Measurements from ENCODE around the gene GSPT2.
"Not testable (repeated sequence)": the region's sequence is repeated elsewhere in the genome, so short reads cannot be mapped to it uniquely, and the experiment has no call there.

Gene GSPT2

DNA sequence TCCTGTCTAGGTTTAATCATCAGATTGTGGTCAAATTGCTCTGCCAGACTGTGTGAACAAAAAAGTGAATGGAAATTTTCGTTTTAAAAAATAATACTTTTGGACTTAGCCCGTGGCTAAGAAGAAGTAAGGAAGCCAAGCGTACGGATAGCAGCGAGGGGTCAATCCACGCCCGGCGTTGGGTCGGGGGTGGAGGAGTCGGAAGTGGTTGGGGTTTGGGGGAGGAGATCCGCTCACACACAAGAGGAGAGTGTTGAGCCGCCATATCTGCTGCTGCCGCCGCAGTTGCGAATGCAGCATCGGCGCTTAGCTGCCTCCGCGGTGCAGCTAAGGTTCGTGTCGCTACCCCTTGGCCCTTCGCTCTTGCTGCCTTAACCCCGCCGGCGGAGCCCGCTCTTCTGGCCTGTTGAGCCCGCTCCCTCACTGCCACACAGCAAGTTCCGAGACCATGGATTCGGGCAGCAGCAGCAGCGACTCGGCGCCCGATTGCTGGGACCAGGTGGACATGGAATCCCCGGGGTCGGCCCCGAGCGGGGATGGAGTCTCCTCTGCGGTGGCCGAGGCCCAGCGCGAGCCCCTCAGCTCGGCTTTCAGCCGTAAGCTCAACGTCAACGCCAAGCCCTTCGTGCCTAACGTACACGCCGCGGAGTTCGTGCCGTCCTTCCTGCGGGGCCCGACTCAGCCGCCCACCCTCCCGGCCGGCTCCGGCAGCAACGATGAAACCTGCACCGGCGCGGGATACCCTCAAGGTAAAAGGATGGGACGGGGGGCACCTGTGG lies at the start of gene GSPT2:
GSPT2 (plus strand) TSS at position 264 of the 779 bp plus-strand sequence; CDS start at position 449, 185 bp downstream.
- peak; percentile 5 for DNase-seq (ENCODE audit: low read depth)

GRCh38 chrX:51694254-51694653 lies 49.0 kb upstream of the GSPT2 start:
- DNase-seq (ENCODE audit: low read depth), result no peak

DNA sequence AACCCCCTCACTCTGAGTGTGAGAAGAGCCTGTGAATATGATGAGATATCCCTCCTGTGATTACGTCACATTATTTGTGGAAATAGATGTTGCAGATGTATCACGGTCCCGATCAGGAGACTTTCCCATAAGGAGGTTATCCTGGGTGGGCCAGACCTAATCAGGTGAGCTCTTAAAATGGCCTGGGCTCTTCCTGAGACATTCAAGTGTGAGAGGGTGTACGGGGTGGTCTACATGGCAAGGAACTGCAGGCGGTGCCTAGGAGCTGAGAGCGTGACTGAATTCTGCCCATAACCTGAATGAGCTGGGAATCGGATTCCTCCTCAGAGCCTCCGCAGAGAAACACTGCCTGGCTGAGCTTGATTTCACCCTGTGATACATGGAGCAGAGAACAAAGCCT lies 45.8 kb upstream of the GSPT2 start:
- DNase-seq (ENCODE audit: low read depth), result no peak

DNA sequence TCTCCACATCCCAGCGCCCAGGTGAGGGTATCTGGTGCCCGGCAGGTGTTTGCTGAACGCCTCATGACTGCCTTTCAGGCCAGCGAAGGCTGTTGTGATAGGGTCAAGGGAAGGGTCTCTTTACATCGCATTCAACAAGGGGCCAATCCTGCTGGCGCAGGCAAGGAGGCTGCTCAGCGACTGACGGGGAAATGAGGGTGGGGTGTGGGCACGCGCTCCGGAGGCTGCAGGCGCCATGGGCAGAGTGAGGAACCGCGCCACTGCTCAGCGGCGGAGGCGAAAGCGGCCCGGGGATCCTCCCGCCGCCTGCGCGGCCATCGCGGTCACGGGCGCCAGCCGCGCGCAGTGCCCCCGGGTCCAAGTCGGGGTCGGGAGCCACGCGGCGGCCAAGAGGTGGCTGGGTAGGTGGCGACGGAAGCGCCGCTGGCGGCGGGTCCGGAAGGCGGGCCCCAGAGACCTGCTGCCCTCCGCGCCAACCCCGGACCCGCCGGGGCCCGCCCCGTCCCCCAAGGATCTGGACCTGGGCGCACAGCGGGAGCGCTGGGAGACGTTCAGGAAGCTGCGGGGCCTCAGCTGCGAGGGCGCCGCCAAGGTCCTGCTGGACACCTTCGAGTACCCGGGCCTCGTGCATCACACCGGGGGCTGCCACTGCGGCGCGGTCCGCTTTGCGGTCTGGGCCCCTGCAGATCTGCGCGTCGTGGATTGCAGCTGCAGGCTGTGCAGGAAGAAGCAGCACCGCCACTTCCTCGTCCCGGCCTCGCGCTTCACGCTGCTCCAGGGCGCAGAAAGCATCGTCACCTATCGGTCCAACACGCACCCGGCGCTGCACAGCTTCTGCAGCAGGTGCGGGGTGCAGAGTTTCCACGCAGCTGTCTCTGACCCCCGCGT lies 32.7 kb upstream of the GSPT2 start, which contains the start of gene CENPVL1:
CENPVL1 (plus strand) TSS at position 236 of the 888 bp plus-strand sequence; CDS start at position 236, 0 bp downstream.
- not testable (repeated sequence) for DNase-seq (ENCODE audit: low read depth)

DNA sequence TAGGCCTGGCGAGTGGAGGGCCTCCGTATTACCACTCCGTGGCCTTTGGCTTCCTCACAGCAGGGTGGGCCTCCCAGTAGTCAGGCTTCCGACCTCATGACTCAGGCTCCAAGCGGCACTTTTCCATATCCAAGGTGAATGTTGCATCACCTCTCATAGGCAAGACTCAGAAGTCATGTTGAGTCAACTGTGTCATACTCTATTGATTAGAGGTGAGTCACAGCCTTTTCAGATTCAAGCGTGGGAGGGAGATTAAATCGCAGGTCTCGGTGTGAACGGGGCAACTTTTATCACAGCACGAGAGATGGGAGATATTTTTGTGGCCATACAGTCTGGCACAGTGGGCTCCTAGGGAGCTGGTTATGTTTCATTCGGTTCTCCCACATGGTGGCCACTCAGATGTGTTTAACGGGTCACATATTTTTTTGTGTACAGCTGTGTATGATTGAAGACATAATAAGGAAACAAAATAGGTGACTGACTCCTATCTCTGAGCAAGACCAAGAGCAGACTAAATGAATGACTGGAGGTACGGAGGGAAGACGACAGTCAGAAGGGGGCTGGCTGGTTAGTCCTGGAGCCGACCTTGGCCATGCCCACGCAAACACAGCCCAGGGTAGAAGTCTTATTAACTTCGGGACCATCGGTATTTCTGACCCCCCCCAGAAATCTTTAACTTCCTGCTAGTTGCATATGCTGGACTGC lies 30.1 kb upstream of the GSPT2 start:
- DNase-seq (ENCODE audit: low read depth), result not testable (repeated sequence)

DNA sequence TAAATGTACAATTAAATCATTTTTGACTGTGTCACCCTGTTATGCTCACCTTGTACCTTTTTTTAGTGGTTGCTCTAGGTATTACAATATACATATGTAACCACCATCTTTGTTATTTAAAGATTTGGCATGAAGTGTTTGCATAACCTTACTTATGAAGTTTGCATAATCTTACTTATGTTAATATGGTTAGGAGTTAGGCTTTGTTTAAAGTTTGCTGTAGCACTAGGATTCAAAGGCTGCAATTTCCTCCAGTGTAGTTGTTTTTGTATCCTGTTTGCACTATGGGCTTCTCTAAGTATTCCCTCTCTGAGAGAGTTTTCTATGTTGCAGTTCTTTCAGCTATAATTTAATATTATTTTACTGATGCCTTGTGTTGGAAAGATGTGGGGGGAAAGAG lies 15.0 kb upstream of the GSPT2 start:
- no peak for DNase-seq (ENCODE audit: low read depth)

- no peak for DNase-seq (ENCODE audit: low read depth)
Measured at GRCh38 chrX:51737091-51737490, 6.2 kb upstream of the GSPT2 start.

DNA sequence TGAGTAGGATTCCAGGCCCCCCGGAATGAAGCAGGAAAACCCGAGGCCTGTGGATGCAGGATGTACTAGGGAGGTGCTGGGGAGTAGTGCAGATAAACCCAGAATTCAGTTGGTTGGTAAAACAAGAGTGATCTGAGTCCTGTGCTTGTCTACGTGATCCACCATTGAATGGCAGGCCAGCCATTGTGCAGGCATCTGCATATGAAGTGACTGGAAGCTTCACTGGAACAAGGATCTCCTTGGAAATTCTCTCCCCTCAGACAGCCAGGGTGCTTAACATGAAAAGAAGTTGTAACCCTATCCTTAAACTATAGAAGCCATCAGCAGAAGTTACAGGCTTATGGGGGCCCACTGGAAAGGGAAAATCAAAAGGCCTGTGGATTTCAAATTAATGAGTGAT lies 656 bp upstream of the GSPT2 start:
- no peak for DNase-seq (ENCODE audit: low read depth)

- DNase-seq (ENCODE audit: low read depth), result no peak
Measured at GRCh38 chrX:51747671-51748070, 4.4 kb downstream of the GSPT2 start.

- no peak for DNase-seq (ENCODE audit: low read depth)
Measured at GRCh38 chrX:51759055-51759839, 16.0 kb downstream of the GSPT2 start.

- no peak for DNase-seq (ENCODE audit: low read depth)
Measured at GRCh38 chrX:51760657-51761056, 17.4 kb downstream of the GSPT2 start.

DNA sequence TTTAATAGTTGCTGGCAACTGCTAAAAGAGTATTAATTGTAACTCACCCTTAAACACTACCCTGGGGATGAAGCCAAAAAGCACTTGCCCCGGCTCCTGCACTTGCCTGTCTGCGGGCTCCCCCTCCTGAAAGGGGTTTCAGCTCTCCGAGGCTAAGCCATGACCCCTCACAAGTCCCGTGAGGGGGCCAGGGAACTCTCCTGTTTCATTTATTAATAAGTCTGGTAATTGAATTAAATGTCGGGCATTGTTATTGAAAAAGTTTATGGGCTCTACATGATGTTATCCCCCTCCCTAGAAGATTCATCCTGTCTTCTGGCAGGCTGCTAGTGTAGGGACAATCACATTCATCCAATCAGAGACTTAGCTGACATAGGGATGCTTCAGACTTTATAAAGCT lies 23.3 kb downstream of the GSPT2 start:
- DNase-seq (ENCODE audit: low read depth), result no peak

GRCh38 chrX:51776851-51777250 lies 33.6 kb downstream of the GSPT2 start:
- DNase-seq (ENCODE audit: low read depth), result no peak

GRCh38 chrX:51779306-51779705 lies 36.1 kb downstream of the GSPT2 start:
- no peak for DNase-seq (ENCODE audit: low read depth)

DNA sequence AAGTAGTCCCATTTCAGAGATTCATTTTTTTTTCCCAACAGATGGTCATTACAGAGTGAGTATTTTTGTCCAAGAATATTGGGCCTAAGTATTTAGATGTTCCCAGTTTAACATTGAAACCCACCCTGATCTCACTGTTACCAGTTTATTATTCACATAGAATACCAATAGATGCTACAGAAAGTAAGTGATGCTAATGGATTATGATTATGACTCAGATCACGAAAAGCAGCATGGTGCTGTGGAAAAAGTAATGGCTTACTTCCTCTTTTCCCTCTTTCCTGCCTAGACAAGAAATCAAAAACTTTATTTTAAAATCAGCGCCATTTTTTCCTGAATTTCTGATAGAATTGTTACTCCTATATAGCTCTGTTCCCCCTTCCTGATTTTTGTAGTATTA lies 51.9 kb downstream of the GSPT2 start:
- no peak for DNase-seq (ENCODE audit: low read depth)
